ENCODE results near the gene ARHGEF7. TPM values are rescaled to one million over a fixed set of nuclear protein-coding genes. Genes with fewer than 3 reads are reported as not detected.

ARHGEF7 gene
- total RNA-seq, 1 experiment from 2014 or later: 46.2 TPM

DNA sequence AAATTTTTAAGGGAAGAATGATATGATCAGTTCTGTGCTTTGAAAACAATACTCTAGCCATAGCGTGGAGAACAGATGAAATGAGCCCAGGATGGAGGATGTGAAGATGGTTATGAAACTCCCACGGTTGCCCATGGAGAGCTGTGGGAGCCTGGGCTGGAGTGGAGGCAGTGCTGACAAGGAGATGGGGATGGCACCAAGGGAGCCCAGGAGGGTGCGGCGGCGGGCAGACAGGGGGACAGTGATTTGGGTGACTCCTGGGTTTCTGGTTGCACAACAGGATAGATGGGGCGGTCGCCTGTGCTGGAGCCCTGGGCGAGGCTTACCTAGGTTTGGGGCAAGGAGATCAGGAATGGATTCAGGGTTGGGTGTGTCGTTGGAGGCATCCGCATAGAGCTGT is 15.9 kb downstream of the ARHGEF7 start:
- no peaks in the 10 kb centered on the region for H3K4me1 ChIP-seq (ENCODE audit: control insufficient read depth in 1 of 2, insufficient read depth in 2 of 2, low read length in 2 of 2)
- no peaks in the 10 kb centered on the region for H3K36me3 ChIP-seq (ENCODE audit: control insufficient read depth in 1 of 2, insufficient read depth in 2 of 2, low read length in 2 of 2)
- no peak overlapping the region for H3K4me3 ChIP-seq (replicated peaks in 1 of 2; ENCODE audit: low read depth in 1 of 2, low read length in 2 of 2)
- DNase-seq (ENCODE audit: low read depth, low spot score) (no peak), ATAC-seq (no peak)
- peaks cover 19% of the 10 kb centered on the region for H3K27me3 ChIP-seq (ENCODE audit: insufficient read depth, low read length)
- H3K9me2 ChIP-seq (ENCODE audit: insufficient read depth): no peaks in the 10 kb centered on the region
- ChIA-PET CTCF (no interaction called here), POLR2A (no interaction called here), RAD21 (ENCODE audit: low non-redundant PET in 1 of 2, low total read pairs in 2 of 2, uncharacterized antibody in 2 of 2, unreplicated experiment in 2 of 2) (no interaction called here)
- no TSS peak for BruUV-seq (replicated peaks)
- no peak overlapping the region for H3K4me2 ChIP-seq (ENCODE audit: low read length)
- no peaks in the 10 kb centered on the region for H3K79me2 ChIP-seq (ENCODE audit: insufficient read depth, low read length)
- H3K9me3 ChIP-seq (ENCODE audit: control insufficient read depth in 1 of 2, insufficient read depth in 1 of 2, low read depth in 1 of 2, low read length in 2 of 2): no peaks in the 10 kb centered on the region
- no peak overlapping the region for H2AFZ ChIP-seq (ENCODE audit: low read depth, low read length, poor library complexity, severe bottlenecking)
- H4K20me1 ChIP-seq (ENCODE audit: insufficient read depth): no peaks in the 10 kb centered on the region
- H3K9ac ChIP-seq (ENCODE audit: low read length): no peak overlapping the region
- intact Hi-C loops (cut with micrococcal nuclease): no loop called here
- TF ChIP-seq EZH2 (IDR thresholded peaks at IDR 0.05) (no peak), EZH2phosphoT487 (IDR thresholded peaks at IDR 0.05; ENCODE audit: borderline replicate concordance) (no peak), POLR2A (IDR thresholded peaks at IDR 0.05; ENCODE audit: borderline replicate concordance, extremely low read depth, insufficient read depth, insufficient read length) (no peak), ELF1 (IDR thresholded peaks at IDR 0.05; ENCODE audit: borderline replicate concordance, low read depth) (no peak), CBX3 (IDR thresholded peaks at IDR 0.05; ENCODE audit: low read depth) (no peak), TCF7L2 (IDR thresholded peaks at IDR 0.05; ENCODE audit: borderline replicate concordance, extremely low read depth, insufficient read depth, insufficient read length) (no peak), JUND (IDR thresholded peaks at IDR 0.05) (no peak), REST (IDR thresholded peaks at IDR 0.05; ENCODE audit: low read depth) (no peak), FOSL1 (IDR thresholded peaks at IDR 0.05; ENCODE audit: low read depth) (no peak), CTCF (IDR thresholded peaks at IDR 0.05 in 2 of 3, conservative IDR thresholded peaks at IDR 0.05 in 1 of 3; ENCODE audit: borderline replicate concordance in 1 of 3, insufficient read depth in 1 of 3, low read depth in 2 of 3, low read length in 2 of 3) (no peak), ATF3 (IDR thresholded peaks at IDR 0.05) (no peak), SP1 (IDR thresholded peaks at IDR 0.05; ENCODE audit: low read depth) (no peak), ZNF274 (IDR thresholded peaks at IDR 0.05; ENCODE audit: low read depth, low read length) (no peak), POLR2AphosphoS5 (IDR thresholded peaks at IDR 0.05; ENCODE audit: low read depth, low read length) (no peak)
- no peak overlapping the region for H3K27ac ChIP-seq (ENCODE audit: low read depth, low read length)
